HepG2 (cell line): ENCODE measurements around the gene CCNL1. TPM values are rescaled to one million over a fixed set of nuclear protein-coding genes. Genes with fewer than 3 reads are reported as not detected.

ENCODE experiments used
- ARID5B ChIP-seq: IDR thresholded peaks from 2 replicates; pipeline ENCODE4 v1.4.0; 2020; ENCODE audit warnings: mild to moderate bottlenecking, missing genetic modification reagents
- ATF4 ChIP-seq, 2 experiments: fragments of 450-650 bp in 1 of 2; sonication (generic) in 1 of 2; formaldehyde crosslinking; IDR thresholded peaks; 2 replicates each; pipeline versions ENCODE4 v1.5.0 to v1.8.0; 2020 to 2022; ENCODE audit warnings: mild to moderate bottlenecking in 1 of 2, missing genetic modification reagents in 1 of 2
- ELF1 ChIP-seq: sonication (generic); formaldehyde crosslinking; IDR thresholded peaks from 2 replicates; pipeline ENCODE4 v1.4.0; 2020; ENCODE audit warnings: missing genetic modification reagents
- RBAK ChIP-seq: sonication (generic); formaldehyde crosslinking; IDR thresholded peaks from 2 replicates; pipeline ENCODE4 v1.5.1; 2020; ENCODE audit warnings: mild to moderate bottlenecking, missing genetic modification reagents
- SP5 ChIP-seq: IDR thresholded peaks from 2 replicates; pipeline ENCODE4 v1.6.1; 2016; ENCODE audit warnings: low read depth, borderline replicate concordance
- TBP ChIP-seq: sonication (generic); formaldehyde crosslinking; IDR thresholded peaks from 2 replicates; pipeline ENCODE4 v1.5.0; 2020; ENCODE audit warnings: missing genetic modification reagents
- ZBTB10 ChIP-seq: sonication (generic); formaldehyde crosslinking; IDR thresholded peaks from 2 replicates; pipeline ENCODE4 v1.4.0; 2020; ENCODE audit warnings: missing genetic modification reagents, borderline replicate concordance
- ZBTB40 ChIP-seq, 2 experiments: fragments of 450-650 bp in 1 of 2; sonication (generic) in 1 of 2; formaldehyde crosslinking in 1 of 2; IDR thresholded peaks; 2 replicates each; pipeline versions ENCODE4 v1.6.1 to v1.8.0; 2016 to 2022; ENCODE audit warnings: antibody characterized with exemption in 1 of 2, mild to moderate bottlenecking in 1 of 2, missing genetic modification reagents in 1 of 2
- ZBTB8A ChIP-seq: sonication (generic); formaldehyde crosslinking; IDR thresholded peaks from 2 replicates; pipeline ENCODE4 v1.4.0; 2020; ENCODE audit warnings: mild to moderate bottlenecking, low read depth, missing genetic modification reagents, borderline replicate concordance
- ZNF30 ChIP-seq: sonication (generic); formaldehyde crosslinking; IDR thresholded peaks from 2 replicates; pipeline ENCODE4 v1.5.0; 2020; ENCODE audit warnings: mild to moderate bottlenecking, missing genetic modification reagents
- ZNF891 ChIP-seq: sonication (generic); formaldehyde crosslinking; IDR thresholded peaks from 2 replicates; pipeline ENCODE4 v1.5.0; 2020; ENCODE audit warnings: mild to moderate bottlenecking, missing genetic modification reagents
- polyA plus RNA-seq, 8 experiments: library from polyadenylated mRNA; depleted of rRNA in 3 of 8; stranded (reverse) in 7 of 8; unstranded in 1 of 8; fragments of >200 nt; fragmentation: Illumina TruSeq in 4 of 8; extraction: Trizol in 4 of 8; gene quantifications; 2 replicates each; pipeline versions ENCODE4 v1.2.1 to v1.2.3, GENCODE V29; 2011 to 2016; ENCODE audit warnings: low read depth in 4 of 8, missing spikeins in 1 of 8, mixed read lengths in 1 of 8; ENCODE audit not compliant: insufficient read depth in 1 of 8
- total RNA-seq, 5 experiments: library from RNA; depleted of rRNA; stranded (reverse); fragments of >200 nt; fragmentation: Illumina TruSeq; extraction: Trizol; gene quantifications; 2 replicates each; pipeline ENCODE4 v1.2.3, GENCODE V29; 2016; ENCODE audit warnings: low read depth in 1 of 5

The CCNL1 gene
- total and polyA plus RNA-seq, 2 of the 13 experiments (the other 11 are each of a cell fraction or from before 2014, with no cell fraction given), result 151 to 303 TPM

- TF ChIP-seq ELF1 (CRISPR knock-in tag), result peak; percentile 33; the same call in 1 of the 2 replicates
- no peak for TF ChIP-seq ZNF891 (CRISPR knock-in tag)
- TF ChIP-seq RBAK (CRISPR knock-in tag), result no peak
- no peak; the same call in 1 of the 2 replicates for TF ChIP-seq ZBTB10 (CRISPR knock-in tag)
- peak in 1 of 2 experiments; percentile 63; a peak in 1 of 4 replicates for TF ChIP-seq ATF4 (CRISPR knock-in tag; IDR thresholded peaks at IDR 0.05)
- no peak for TF ChIP-seq ZNF30
- peak; percentile 96 for TF ChIP-seq ARID5B
- peak; percentile 63 for TF ChIP-seq SP5 (CRISPR knock-in tag)
- TF ChIP-seq TBP (CRISPR knock-in tag), result no peak
- TF ChIP-seq ZBTB40 (IDR thresholded peaks at IDR 0.05), result no peak
- TF ChIP-seq ZBTB40 (CRISPR knock-in tag; IDR thresholded peaks at IDR 0.05), result no peak; the same call in 1 of the 2 replicates
- TF ChIP-seq ZBTB8A (CRISPR knock-in tag), result no peak
These were observed 25.2 kb downstream of the CCNL1 start (continued) for GRCh38 chr3:157134620-157135191.
